ENCODE data around the gene OGFRL1.

DNA sequence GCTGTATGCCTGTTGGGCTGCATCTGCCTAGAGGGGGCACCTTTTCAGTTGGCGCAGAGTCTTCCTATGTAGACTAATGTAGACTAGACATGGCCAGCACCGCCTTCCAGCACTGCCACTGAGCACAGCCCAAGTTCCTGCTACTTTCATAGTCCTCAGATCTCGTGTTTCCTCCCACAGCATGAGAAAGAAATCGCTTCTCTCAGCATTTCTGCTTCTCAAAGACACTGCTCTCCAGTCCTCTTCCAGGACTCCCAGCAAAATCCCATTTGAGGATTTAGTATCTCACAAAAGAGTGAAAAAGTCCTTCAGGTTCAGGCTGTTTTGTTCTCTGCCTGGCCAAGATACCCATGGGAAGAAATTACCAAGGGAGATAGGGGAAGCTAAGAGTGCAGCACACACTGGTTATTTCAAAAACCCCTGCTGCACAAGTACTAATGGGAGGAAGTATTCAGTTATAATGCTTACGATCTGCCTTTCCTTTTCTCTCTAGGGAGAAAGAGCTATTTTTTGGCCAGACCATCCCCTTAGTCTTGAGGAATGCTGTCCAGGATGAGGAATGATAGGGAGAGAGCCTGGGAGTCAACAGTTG, 35.7 kb downstream of the OGFRL1 start:
- TF ChIP-seq CTCF (IDR thresholded peaks at IDR 0.05; ENCODE audit: poor library complexity, severe bottlenecking) (no peak), POLR2AphosphoS5 (IDR thresholded peaks at IDR 0.05) (no peak), SMC3 (conservative IDR thresholded peaks at IDR 0.05; ENCODE audit: poor library complexity) (no peak), TAF1 (IDR thresholded peaks at IDR 0.05; ENCODE audit: low read depth) (no peak)
